Measurements from ENCODE around the gene SSTR3.

SSTR3 gene

GRCh38 chr22:37244114-37244921 is 32.0 kb upstream of the SSTR3 start, which contains the start of gene RAC2:
RAC2 (minus strand) TSS chr22:37244269; CDS start chr22:37244148, 121 bp downstream.
- H3K27me3 Mint-ChIP-seq (ENCODE audit: low read depth, poor library complexity): peaks cover 11% of the 10 kb centered on the region
- H3K4me1 Mint-ChIP-seq: peaks cover 33% of the 10 kb centered on the region
- peak within 1 kb of the TSS; percentile 68 for H3K4me3 Mint-ChIP-seq
- H3K9me3 Mint-ChIP-seq: no peaks in the 10 kb centered on the region
- no peaks in the 10 kb centered on the region for H3K36me3 Mint-ChIP-seq (ENCODE audit: low read depth)
- H3K27ac Mint-ChIP-seq: no peak within 1 kb of the TSS
- peak; percentile 55 for DNase-seq
- TF ChIP-seq, protein P1, sequence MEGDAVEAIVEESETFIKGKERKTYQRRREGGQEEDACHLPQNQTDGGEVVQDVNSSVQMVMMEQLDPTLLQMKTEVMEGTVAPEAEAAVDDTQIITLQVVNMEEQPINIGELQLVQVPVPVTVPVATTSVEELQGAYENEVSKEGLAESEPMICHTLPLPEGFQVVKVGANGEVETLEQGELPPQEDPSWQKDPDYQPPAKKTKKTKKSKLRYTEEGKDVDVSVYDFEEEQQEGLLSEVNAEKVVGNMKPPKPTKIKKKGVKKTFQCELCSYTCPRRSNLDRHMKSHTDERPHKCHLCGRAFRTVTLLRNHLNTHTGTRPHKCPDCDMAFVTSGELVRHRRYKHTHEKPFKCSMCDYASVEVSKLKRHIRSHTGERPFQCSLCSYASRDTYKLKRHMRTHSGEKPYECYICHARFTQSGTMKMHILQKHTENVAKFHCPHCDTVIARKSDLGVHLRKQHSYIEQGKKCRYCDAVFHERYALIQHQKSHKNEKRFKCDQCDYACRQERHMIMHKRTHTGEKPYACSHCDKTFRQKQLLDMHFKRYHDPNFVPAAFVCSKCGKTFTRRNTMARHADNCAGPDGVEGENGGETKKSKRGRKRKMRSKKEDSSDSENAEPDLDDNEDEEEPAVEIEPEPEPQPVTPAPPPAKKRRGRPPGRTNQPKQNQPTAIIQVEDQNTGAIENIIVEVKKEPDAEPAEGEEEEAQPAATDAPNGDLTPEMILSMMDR (IDR thresholded peaks at IDR 0.05): no peak

DNA sequence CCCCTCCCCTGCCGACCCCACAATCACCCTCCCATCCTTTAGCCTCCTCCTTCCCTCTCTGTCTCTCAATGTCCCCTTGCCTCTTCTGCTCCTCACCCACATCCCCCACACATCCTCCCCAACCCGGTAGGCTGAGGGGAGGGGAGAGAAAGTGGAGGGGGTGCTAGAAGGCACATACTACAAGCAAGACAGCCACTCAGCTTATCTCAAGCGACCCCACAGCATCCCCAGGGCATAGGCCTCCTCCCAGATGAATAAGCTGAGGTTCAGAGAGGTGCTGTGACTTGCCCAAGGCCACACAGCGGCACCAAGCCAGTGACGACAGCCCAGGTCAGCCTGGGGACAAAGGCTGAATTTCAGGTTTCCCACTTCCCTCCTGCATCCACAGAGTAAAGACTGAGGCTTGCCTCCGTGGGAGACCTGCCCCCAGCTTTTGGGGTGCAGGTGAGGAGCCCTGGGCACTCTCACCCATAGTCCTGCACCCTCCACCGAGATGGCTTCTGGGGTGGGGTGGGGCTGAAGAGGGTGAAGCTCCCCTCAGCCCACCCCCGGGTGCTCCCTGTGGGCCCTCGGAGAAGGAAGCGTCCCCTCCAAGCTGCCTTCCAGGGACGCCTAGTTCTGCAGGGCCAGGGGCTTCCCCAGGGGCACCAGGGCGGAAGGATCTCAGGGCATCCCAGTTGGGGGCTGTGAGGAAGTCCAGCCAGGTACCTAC is 31.3 kb upstream of the SSTR3 start:
- TF ChIP-seq, protein P1 (IDR thresholded peaks at IDR 0.05): no peak
- Mint-ChIP-seq H3K36me3 (ENCODE audit: low read depth) (no peaks in the 10 kb centered on the region), H3K4me1 (peaks cover 33% of the 10 kb centered on the region), H3K27ac (no peak overlapping the region), H3K4me3 (peak overlapping the region; percentile 68), H3K27me3 (ENCODE audit: low read depth, poor library complexity) (peaks cover 8% of the 10 kb centered on the region), H3K9me3 (no peaks in the 10 kb centered on the region)
- DNase-seq: no peak

DNA sequence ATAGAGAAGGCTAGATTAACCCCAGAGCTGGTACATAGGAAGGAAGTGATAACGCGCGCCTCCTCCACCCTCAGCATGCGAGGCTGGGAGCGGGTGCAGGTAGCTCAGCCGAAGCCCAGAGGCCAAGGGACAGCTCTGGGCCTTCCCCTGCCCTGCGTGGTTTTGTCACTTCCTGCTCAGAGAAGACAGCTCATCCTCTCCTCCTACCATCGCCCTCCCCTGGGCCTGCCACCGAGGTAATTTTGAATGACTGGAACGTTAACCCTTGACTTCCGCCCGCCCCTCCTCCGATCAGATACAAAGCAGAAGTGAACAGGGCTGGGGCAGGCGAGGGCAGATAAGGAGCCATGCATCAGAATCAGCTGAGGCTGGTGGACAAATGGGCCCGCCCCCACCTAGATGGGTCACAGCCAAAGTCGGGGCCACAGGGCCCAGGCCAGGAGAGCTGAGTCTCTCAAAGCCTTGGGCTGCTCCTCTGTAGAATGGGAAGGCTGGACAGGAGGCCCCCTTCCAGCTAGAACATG is 30.2 kb upstream of the SSTR3 start:
- H3K27ac Mint-ChIP-seq: peak overlapping the region; percentile 51
- no peak for DNase-seq
- no peak overlapping the region for H3K4me3 Mint-ChIP-seq
- peaks cover 4% of the 10 kb centered on the region for H3K27me3 Mint-ChIP-seq (ENCODE audit: low read depth, poor library complexity)
- H3K36me3 Mint-ChIP-seq (ENCODE audit: low read depth): no peaks in the 10 kb centered on the region
- TF ChIP-seq, protein P1 (IDR thresholded peaks at IDR 0.05): no peak
- H3K4me1 Mint-ChIP-seq: peaks cover 40% of the 10 kb centered on the region
- no peaks in the 10 kb centered on the region for H3K9me3 Mint-ChIP-seq

DNA sequence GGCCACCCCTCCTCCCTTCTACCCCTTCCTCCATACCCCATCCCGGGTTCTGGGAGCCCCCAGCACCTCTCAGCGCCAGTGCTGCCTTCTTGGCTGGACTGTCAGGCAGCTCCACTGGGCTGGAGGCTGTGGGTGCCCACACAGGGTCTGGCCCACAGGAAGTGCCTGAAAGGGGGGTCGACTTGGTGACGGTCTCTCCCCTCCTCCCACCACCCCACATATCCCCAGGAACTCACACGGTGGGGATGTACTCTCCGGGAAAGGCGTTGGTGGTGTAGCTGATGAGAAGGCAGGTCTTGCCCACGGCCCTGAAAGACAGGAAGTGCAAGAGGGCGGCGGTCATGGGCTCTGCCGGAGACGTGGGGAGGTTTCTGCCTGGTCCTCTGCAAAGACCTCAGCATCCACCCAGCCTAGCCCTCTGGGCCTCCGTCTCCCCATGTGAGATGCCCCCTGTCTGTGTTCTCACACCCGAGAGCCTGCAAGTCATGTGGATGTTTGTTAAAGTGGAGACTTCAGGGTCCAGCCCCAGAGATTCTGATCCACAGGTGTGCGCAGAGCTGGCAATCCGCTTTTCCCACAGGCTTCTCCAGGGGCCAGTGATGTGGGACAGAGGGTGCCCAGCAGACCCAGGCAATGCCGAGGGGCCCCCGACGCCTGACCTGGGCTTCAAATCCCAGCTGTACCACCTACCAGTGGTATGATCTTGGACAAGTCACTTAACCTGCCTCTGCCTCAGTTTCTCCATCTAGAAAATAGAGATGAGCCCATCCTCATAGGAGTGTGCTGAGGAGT is 29.3 kb upstream of the SSTR3 start:
- no peak overlapping the region for H3K4me3 Mint-ChIP-seq
- TF ChIP-seq, protein P1 (IDR thresholded peaks at IDR 0.05): no peak
- DNase-seq: no peak

GRCh38 chr22:37240941-37241320 is 28.7 kb upstream of the SSTR3 start:
- no peak overlapping the region for H3K27ac Mint-ChIP-seq
- H3K4me3 Mint-ChIP-seq: no peak overlapping the region
- TF ChIP-seq, protein P1 (IDR thresholded peaks at IDR 0.05): no peak
- H3K9me3 Mint-ChIP-seq: no peaks in the 10 kb centered on the region
- H3K27me3 Mint-ChIP-seq (ENCODE audit: low read depth, poor library complexity): peaks cover 4% of the 10 kb centered on the region
- H3K4me1 Mint-ChIP-seq: peaks cover 43% of the 10 kb centered on the region
- no peak for DNase-seq
- no peaks in the 10 kb centered on the region for H3K36me3 Mint-ChIP-seq (ENCODE audit: low read depth)

More for the DNA sequence above, 29.3 kb upstream of the SSTR3 start:
- H3K36me3 Mint-ChIP-seq (ENCODE audit: low read depth): no peaks in the 10 kb centered on the region
- H3K4me1 Mint-ChIP-seq: peaks cover 43% of the 10 kb centered on the region
- peaks cover 4% of the 10 kb centered on the region for H3K27me3 Mint-ChIP-seq (ENCODE audit: low read depth, poor library complexity)
- no peaks in the 10 kb centered on the region for H3K9me3 Mint-ChIP-seq
- H3K27ac Mint-ChIP-seq: no peak overlapping the region
